SK-N-SH (cell line): ENCODE data around the gene TLL2. TPM values are rescaled to one million over a fixed set of nuclear protein-coding genes. Genes with fewer than 3 reads are reported as not detected.

Experiments used
- CTCF ChIA-PET: fragments of 300-600, 350-600 bp; formaldehyde crosslinking; extraction: SDS; loops from one replicate; lab custom pipeline; 2021; lab: Yijun Ruan, JAX
- POLR2A ChIA-PET: fragments of 350-600 bp; sonication (Branson Sonifier 250); formaldehyde crosslinking; extraction: SDS; loops from one replicate; lab custom pipeline; 2020; ENCODE audit warnings: antibody characterized with exemption, inconsistent platforms; lab: Yijun Ruan, JAX
- DNase-seq: peaks from one replicate; pipeline ENCODE4 v3.0.0; 2012
- H2AFZ ChIP-seq: fragments of 200-600 bp; sonication (generic); 2 replicates; pipeline ENCODE4 v1.8.1; 2016; ENCODE audit warnings: antibody characterized with exemption, mild to moderate bottlenecking, low read depth
- H3F3A ChIP-seq: fragments of 200-600 bp; sonication (generic); replicated peaks from 2 replicates; pipeline ENCODE3; 2016; ENCODE audit warnings: antibody characterized with exemption, mild to moderate bottlenecking; ENCODE audit not compliant: insufficient read depth
- H3K27ac ChIP-seq, 2 experiments: fragments of 200-500 bp in 1 of 2; fragments of 200-600 bp in 1 of 2; sonication (Bioruptor generic) in 1 of 2; sonication (generic), shearing (Covaris generic) in 1 of 2; 2 replicates each; pipeline versions ENCODE4 v1.5.1 to v1.6.1; 2014 to 2016; ENCODE audit warnings: low read depth in 2 of 2, inconsistent platforms in 1 of 2, low read length in 1 of 2, mild to moderate bottlenecking in 1 of 2, mixed read lengths in 1 of 2
- H3K27me3 ChIP-seq: fragments of 200-600 bp; sonication (generic), shearing (Covaris generic); 2 replicates; pipeline ENCODE4 v1.6.1; 2016; ENCODE audit warnings: mixed run types; ENCODE audit not compliant: insufficient read depth
- H3K36me3 ChIP-seq, 2 experiments: fragments of 200-500 bp in 1 of 2; fragments of 200-600 bp in 1 of 2; sonication (Bioruptor generic) in 1 of 2; sonication (generic) in 1 of 2; replicated peaks in 1 of 2; 2 replicates each; pipeline versions ENCODE3 to v1.5.1; 2014 to 2016; ENCODE audit warnings: low read length in 1 of 2, mild to moderate bottlenecking in 1 of 2; ENCODE audit not compliant: insufficient read depth in 2 of 2, control insufficient read depth in 1 of 2
- H3K4me1 ChIP-seq, 2 experiments: fragments of 200-500 bp in 1 of 2; fragments of 200-600 bp in 1 of 2; sonication (Bioruptor generic) in 1 of 2; sonication (generic), shearing (Covaris generic) in 1 of 2; 2 replicates each; pipeline versions ENCODE4 v1.5.1 to v1.6.1; 2014 to 2016; ENCODE audit warnings: low read depth in 1 of 2, low read length in 1 of 2, mixed run types in 1 of 2; ENCODE audit not compliant: insufficient read depth in 2 of 2, control insufficient read depth in 1 of 2
- H3K4me2 ChIP-seq: fragments of 200-600 bp; sonication (generic), shearing (Covaris generic); 2 replicates; pipeline ENCODE4 v1.6.1; 2017; ENCODE audit warnings: mixed run types
- H3K4me3 ChIP-seq, 2 experiments: fragments of 200-500 bp in 1 of 2; fragments of 200-600 bp in 1 of 2; sonication (Bioruptor generic) in 1 of 2; sonication (generic), shearing (Covaris generic) in 1 of 2; 2 replicates each; pipeline versions ENCODE4 v1.5.1 to v1.8.1; 2014 to 2016; ENCODE audit warnings: low read depth in 2 of 2, inconsistent platforms in 1 of 2, low read length in 1 of 2, mild to moderate bottlenecking in 1 of 2, mixed read lengths in 1 of 2, moderate library complexity in 1 of 2
- H3K79me2 ChIP-seq: fragments of 200-600 bp; sonication (generic); 2 replicates; pipeline ENCODE4 v1.8.1; 2017; ENCODE audit warnings: mild to moderate bottlenecking; ENCODE audit not compliant: insufficient read depth
- H3K9ac ChIP-seq: fragments of 200-600 bp; sonication (generic); 2 replicates; pipeline ENCODE4 v1.6.1; 2017; ENCODE audit warnings: mixed run types
- H3K9me2 ChIP-seq: fragments of 200-600 bp; sonication (generic); 2 replicates; pipeline ENCODE4 v1.6.1; 2017; ENCODE audit warnings: mixed run types
- H3K9me3 ChIP-seq: fragments of 200-600 bp; sonication (generic); 2 replicates; pipeline ENCODE4 v1.6.1; 2017; ENCODE audit warnings: mixed run types, mild to moderate bottlenecking, moderate library complexity
- H4K20me1 ChIP-seq: fragments of 200-600 bp; sonication (generic); 2 replicates; pipeline ENCODE4 v1.6.1; 2017; ENCODE audit warnings: mild to moderate bottlenecking, mixed run types; ENCODE audit not compliant: insufficient read depth
- EZH2phosphoT487 ChIP-seq: fragments of 200-600 bp; sonication (generic); IDR thresholded peaks from 2 replicates; pipeline ENCODE4 v1.6.1; 2017; ENCODE audit warnings: low read depth, mixed run types, mild to moderate bottlenecking, antibody characterized with exemption, moderate library complexity, borderline replicate concordance
- FOSL2 ChIP-seq: IDR thresholded peaks from 2 replicates; pipeline ENCODE4 v1.4.0; 2012; ENCODE audit warnings: low read depth, mild to moderate bottlenecking, moderate library complexity, borderline replicate concordance
- GATA2 ChIP-seq: sonication (generic); formaldehyde crosslinking; IDR thresholded peaks from 2 replicates; pipeline ENCODE4 v1.5.0; 2020; ENCODE audit warnings: mild to moderate bottlenecking, missing genetic modification reagents
- MEF2A ChIP-seq: IDR thresholded peaks from 2 replicates; pipeline ENCODE4 v1.4.0; 2012; ENCODE audit warnings: low read depth, borderline replicate concordance
- MXI1 ChIP-seq: IDR thresholded peaks from 2 replicates; pipeline ENCODE4 v1.6.1; 2012; ENCODE audit warnings: mild to moderate bottlenecking, low read depth, low read length, improper control_type of control experiment
- NFIC ChIP-seq: IDR thresholded peaks from 2 replicates; pipeline ENCODE4 v1.4.0; 2012; ENCODE audit warnings: borderline replicate concordance
- NRF1 ChIP-seq: IDR thresholded peaks from 2 replicates; pipeline ENCODE4 v1.6.1; 2012; ENCODE audit warnings: low read depth, mild to moderate bottlenecking, low read length
- POLR2AphosphoS5 ChIP-seq: IDR thresholded peaks from 2 replicates; pipeline ENCODE4 v1.6.1; 2012; ENCODE audit warnings: low read depth, low read length
- RAD21 ChIP-seq: IDR thresholded peaks from 2 replicates; pipeline ENCODE4 v1.6.1; 2012; ENCODE audit warnings: mild to moderate bottlenecking, low read length
- RCOR1 ChIP-seq: fragments of 150-350 bp; IDR thresholded peaks from 2 replicates; pipeline ENCODE4 v1.6.1; 2017; ENCODE audit warnings: antibody characterized with exemption, low read length
- SIN3A ChIP-seq: IDR thresholded peaks from 2 replicates; pipeline ENCODE4 v1.6.1; 2012; ENCODE audit warnings: low read depth, mild to moderate bottlenecking, low read length, moderate library complexity, borderline replicate concordance
- TCF12 ChIP-seq: IDR thresholded peaks from 2 replicates; pipeline ENCODE4 v1.4.0; 2012
- whole genome bisulfite sequencing: methylation state at CpG from one replicate; pipeline ENCODE4 v1.1.6; 2017; ENCODE audit warnings: low lambda C conversion rate; 5-methylcytosine and 5-hydroxymethylcytosine counted together
- polyA plus RNA-seq, 3 experiments: library from polyadenylated mRNA; depleted of rRNA; stranded (reverse); fragments of >200 nt; gene quantifications; 2 replicates each; pipeline ENCODE4 v1.2.3, GENCODE V29; 2012
- TF ChIP-seq, protein P1 (sequence below): IDR thresholded peaks from 2 replicates; pipeline ENCODE4 v1.6.1; 2012; ENCODE audit warnings: mild to moderate bottlenecking, low read depth, low read length, moderate library complexity
- TF ChIP-seq, protein P2 (sequence below): IDR thresholded peaks from 2 replicates; pipeline ENCODE4 v1.4.0; 2012; ENCODE audit warnings: low read depth, borderline replicate concordance
- TF ChIP-seq, protein P3 (sequence below): IDR thresholded peaks from 2 replicates; pipeline ENCODE4; 2012
- TF ChIP-seq, protein P4 (sequence below): fragments of 150-350 bp; IDR thresholded peaks from 2 replicates; pipeline ENCODE4 v1.6.1; 2017; ENCODE audit warnings: antibody characterized with exemption, low read length, low read depth, borderline replicate concordance
- TF ChIP-seq, protein P5 (sequence below): fragments of 150-350 bp; IDR thresholded peaks from 2 replicates; pipeline ENCODE4 v1.6.1; 2016; ENCODE audit warnings: mild to moderate bottlenecking, low read depth, low read length

Gene TLL2
- polyA plus RNA-seq, 1 of the 3 experiments (the other 2 are of a cell fraction) = 0.36 TPM

DNA sequence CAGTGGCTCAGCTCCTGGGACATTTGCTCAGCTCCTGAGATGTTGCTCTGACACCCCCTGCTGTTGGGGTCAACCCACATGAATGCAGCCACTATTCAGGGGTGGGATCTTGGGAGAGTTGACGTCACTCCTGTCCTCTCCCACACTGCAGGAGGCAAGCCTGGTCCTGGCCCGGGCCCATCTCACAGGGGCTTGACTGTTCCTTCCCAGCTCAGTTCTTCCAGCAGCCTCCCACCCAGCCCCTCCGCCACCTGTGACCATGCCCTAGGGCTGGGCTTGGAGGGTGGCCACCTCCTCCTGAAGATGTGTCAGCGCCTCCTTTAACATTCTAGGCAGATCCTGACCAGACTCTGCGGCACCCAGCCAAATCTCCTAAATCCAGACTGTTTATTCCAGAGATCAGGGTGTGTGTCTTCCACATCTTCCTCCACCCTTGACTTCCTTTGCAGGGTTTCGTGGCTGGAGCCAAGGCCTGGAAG, 135.9 kb downstream of the TLL2 start:
- no peak for TF ChIP-seq MXI1
- TF ChIP-seq TCF12 = no peak
- TF ChIP-seq, protein P1, sequence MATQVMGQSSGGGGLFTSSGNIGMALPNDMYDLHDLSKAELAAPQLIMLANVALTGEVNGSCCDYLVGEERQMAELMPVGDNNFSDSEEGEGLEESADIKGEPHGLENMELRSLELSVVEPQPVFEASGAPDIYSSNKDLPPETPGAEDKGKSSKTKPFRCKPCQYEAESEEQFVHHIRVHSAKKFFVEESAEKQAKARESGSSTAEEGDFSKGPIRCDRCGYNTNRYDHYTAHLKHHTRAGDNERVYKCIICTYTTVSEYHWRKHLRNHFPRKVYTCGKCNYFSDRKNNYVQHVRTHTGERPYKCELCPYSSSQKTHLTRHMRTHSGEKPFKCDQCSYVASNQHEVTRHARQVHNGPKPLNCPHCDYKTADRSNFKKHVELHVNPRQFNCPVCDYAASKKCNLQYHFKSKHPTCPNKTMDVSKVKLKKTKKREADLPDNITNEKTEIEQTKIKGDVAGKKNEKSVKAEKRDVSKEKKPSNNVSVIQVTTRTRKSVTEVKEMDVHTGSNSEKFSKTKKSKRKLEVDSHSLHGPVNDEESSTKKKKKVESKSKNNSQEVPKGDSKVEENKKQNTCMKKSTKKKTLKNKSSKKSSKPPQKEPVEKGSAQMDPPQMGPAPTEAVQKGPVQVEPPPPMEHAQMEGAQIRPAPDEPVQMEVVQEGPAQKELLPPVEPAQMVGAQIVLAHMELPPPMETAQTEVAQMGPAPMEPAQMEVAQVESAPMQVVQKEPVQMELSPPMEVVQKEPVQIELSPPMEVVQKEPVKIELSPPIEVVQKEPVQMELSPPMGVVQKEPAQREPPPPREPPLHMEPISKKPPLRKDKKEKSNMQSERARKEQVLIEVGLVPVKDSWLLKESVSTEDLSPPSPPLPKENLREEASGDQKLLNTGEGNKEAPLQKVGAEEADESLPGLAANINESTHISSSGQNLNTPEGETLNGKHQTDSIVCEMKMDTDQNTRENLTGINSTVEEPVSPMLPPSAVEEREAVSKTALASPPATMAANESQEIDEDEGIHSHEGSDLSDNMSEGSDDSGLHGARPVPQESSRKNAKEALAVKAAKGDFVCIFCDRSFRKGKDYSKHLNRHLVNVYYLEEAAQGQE = no peak
- TF ChIP-seq RAD21 = no peak
- TF ChIP-seq RCOR1 = no peak
- no peak for TF ChIP-seq FOSL2
- TF ChIP-seq, protein P2, sequence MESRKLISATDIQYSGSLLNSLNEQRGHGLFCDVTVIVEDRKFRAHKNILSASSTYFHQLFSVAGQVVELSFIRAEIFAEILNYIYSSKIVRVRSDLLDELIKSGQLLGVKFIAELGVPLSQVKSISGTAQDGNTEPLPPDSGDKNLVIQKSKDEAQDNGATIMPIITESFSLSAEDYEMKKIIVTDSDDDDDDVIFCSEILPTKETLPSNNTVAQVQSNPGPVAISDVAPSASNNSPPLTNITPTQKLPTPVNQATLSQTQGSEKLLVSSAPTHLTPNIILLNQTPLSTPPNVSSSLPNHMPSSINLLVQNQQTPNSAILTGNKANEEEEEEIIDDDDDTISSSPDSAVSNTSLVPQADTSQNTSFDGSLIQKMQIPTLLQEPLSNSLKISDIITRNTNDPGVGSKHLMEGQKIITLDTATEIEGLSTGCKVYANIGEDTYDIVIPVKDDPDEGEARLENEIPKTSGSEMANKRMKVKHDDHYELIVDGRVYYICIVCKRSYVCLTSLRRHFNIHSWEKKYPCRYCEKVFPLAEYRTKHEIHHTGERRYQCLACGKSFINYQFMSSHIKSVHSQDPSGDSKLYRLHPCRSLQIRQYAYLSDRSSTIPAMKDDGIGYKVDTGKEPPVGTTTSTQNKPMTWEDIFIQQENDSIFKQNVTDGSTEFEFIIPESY = no peak
- no peak overlapping the region for H3K9ac ChIP-seq
- no peaks in the 10 kb centered on the region for H3K79me2 ChIP-seq
- no peak overlapping the region for H2AFZ ChIP-seq
- no peaks in the 10 kb centered on the region for H3K9me3 ChIP-seq
- peaks cover 0 to 15% of the 10 kb centered on the region in 2 experiments; a peak in 2 of 4 replicates for H3K4me1 ChIP-seq
- no peak overlapping the region for H3K4me3 ChIP-seq
- H3K4me2 ChIP-seq = no peak overlapping the region
- no peak overlapping the region for H3K27ac ChIP-seq
- no peaks in the 10 kb centered on the region for H3F3A ChIP-seq
- WGBS = 64% methylated on average over 6 of the region's 6 CpGs
- ChIA-PET CTCF (interaction anchor here (1.0 to 6.0 kb wide), 8 partner anchors 7 to 263 kb away, joined by 3 to 103 read pairs (median 8); partner anchors contain the start of gene TLL2), POLR2A (no interaction called here)
- DNase-seq = no peak
- no peaks in the 10 kb centered on the region for H3K36me3 ChIP-seq
- no peaks in the 10 kb centered on the region for H3K27me3 ChIP-seq
- no peaks in the 10 kb centered on the region for H4K20me1 ChIP-seq
- no peaks in the 10 kb centered on the region for H3K9me2 ChIP-seq

DNA sequence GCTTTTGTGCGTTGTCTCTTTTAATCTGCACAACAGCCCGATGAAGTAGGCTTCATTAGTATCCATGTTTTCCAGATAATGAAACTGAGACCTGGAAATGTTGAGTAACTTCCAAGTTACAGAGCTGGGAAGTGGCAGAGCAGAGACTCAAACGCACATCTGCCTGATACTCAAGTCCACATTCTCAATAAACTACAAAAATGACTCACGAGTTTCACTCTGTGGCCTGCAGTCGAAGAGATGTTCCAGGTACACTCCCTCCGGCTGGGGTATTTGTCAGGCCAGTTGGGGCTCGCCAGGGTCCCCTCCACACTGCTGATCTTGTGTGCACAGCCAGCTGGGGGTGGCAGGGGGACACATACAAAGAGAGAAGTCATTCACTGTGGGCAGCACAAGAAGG, 137.2 kb downstream of the TLL2 start:
- H3K9me2 ChIP-seq = no peaks in the 10 kb centered on the region
- H3K9me3 ChIP-seq = no peaks in the 10 kb centered on the region
- POLR2A ChIA-PET = no interaction called here
- no peak overlapping the region for H3K4me3 ChIP-seq
- CTCF ChIA-PET = interaction anchor here (1.0 to 6.0 kb wide), 12 partner anchors 9 to 264 kb away, joined by 3 to 103 read pairs (median 8); partner anchors contain the start of gene TLL2
- no peak overlapping the region for H2AFZ ChIP-seq
- H3K27me3 ChIP-seq = no peaks in the 10 kb centered on the region
- no peaks in the 10 kb centered on the region for H3K79me2 ChIP-seq
- DNase-seq = no peak
- 42% methylated on average over 7 of the region's 7 CpGs for WGBS
- peaks cover 0 to 13% of the 10 kb centered on the region in 2 experiments; a peak in 2 of 4 replicates for H3K4me1 ChIP-seq
- H3K4me2 ChIP-seq = no peak overlapping the region
- H4K20me1 ChIP-seq = no peaks in the 10 kb centered on the region
- H3K27ac ChIP-seq = no peak overlapping the region
- no peaks in the 10 kb centered on the region for H3K36me3 ChIP-seq
- H3F3A ChIP-seq = no peaks in the 10 kb centered on the region
- H3K9ac ChIP-seq = no peak overlapping the region
- TF ChIP-seq TCF12 (no peak), RAD21 (no peak), GATA2 (CRISPR knock-in tag) (no peak), EZH2phosphoT487 (no peak), RCOR1 (no peak), MEF2A (no peak), POLR2AphosphoS5 (no peak), SIN3A (no peak), NFIC (no peak), NRF1 (no peak)
- TF ChIP-seq, protein P3, sequence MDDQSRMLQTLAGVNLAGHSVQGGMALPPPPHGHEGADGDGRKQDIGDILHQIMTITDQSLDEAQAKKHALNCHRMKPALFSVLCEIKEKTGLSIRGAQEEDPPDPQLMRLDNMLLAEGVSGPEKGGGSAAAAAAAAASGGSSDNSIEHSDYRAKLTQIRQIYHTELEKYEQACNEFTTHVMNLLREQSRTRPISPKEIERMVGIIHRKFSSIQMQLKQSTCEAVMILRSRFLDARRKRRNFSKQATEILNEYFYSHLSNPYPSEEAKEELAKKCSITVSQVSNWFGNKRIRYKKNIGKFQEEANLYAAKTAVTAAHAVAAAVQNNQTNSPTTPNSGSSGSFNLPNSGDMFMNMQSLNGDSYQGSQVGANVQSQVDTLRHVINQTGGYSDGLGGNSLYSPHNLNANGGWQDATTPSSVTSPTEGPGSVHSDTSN = no peak
- TF ChIP-seq, protein P4, sequence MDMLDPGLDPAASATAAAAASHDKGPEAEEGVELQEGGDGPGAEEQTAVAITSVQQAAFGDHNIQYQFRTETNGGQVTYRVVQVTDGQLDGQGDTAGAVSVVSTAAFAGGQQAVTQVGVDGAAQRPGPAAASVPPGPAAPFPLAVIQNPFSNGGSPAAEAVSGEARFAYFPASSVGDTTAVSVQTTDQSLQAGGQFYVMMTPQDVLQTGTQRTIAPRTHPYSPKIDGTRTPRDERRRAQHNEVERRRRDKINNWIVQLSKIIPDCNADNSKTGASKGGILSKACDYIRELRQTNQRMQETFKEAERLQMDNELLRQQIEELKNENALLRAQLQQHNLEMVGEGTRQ = no peak
- TF ChIP-seq, protein P5, sequence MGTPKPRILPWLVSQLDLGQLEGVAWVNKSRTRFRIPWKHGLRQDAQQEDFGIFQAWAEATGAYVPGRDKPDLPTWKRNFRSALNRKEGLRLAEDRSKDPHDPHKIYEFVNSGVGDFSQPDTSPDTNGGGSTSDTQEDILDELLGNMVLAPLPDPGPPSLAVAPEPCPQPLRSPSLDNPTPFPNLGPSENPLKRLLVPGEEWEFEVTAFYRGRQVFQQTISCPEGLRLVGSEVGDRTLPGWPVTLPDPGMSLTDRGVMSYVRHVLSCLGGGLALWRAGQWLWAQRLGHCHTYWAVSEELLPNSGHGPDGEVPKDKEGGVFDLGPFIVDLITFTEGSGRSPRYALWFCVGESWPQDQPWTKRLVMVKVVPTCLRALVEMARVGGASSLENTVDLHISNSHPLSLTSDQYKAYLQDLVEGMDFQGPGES = no peak
